Right lobe of liver (tissue), 4 donors: ENCODE results near the gene MTSS2.

Experiments used
- POLR2A ChIP-seq: fragments of 450-650 bp; IDR thresholded peaks from one replicate; pipeline ENCODE4 v1.6.1; 2017; ENCODE audit warnings: antibody characterized with exemption, mild to moderate bottlenecking
- TF ChIP-seq, protein P1 (sequence below), 4 donors: fragments of 200-600 bp in 3 of 4; fragments of 450-650 bp in 1 of 4; IDR thresholded peaks; one replicate each; pipeline versions ENCODE4 v1.5.1 to v1.8.0; 2016 to 2022; ENCODE audit warnings: antibody characterized with exemption in 4 of 4, mild to moderate bottlenecking in 2 of 4
- donor health status: DM: no; HTN: no; CAD: no.
- donor health status: DM: no; HTN: no; CAD: no.
- donor health status: DM: no; HTN: yes; CAD: no.

DNA sequence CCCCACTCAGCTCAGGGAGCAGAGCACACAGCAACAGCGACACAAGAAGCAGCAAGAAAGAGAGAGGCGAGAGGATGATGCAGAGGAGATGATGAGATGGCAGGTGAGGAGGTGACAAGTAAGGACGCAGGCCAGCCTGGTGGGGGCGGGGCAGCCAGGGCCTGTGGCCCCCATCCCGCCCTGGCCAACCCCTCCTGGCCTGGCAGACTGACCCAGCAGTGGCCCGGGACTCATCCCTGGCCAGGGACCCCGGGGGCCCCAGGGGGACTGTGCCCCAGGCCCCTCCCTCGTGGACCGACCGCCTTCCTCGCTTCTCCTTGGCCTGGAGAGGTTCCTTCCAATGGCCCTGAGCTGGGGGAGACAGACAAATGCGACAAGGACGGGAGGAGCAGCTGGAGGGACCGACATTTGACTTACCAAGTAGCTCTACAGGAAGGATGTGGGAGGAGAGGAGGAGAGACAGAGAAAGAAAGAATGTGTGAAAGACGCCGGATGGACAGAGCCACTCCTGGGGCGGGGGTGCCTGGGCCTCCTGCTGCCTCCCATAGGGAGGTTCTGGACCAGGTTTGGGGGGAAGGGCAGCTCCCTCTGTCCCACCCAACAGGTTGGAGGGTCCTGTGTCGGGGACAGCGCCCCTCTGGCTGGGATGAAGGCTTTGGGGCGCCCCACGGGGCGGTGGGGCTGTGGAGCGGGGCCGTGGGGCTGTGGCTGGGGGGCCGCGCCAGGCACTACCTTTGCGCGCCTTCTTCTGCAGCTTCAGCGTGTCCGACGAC, 6.8 kb downstream of the MTSS2 start:
- TF ChIP-seq, protein P1, sequence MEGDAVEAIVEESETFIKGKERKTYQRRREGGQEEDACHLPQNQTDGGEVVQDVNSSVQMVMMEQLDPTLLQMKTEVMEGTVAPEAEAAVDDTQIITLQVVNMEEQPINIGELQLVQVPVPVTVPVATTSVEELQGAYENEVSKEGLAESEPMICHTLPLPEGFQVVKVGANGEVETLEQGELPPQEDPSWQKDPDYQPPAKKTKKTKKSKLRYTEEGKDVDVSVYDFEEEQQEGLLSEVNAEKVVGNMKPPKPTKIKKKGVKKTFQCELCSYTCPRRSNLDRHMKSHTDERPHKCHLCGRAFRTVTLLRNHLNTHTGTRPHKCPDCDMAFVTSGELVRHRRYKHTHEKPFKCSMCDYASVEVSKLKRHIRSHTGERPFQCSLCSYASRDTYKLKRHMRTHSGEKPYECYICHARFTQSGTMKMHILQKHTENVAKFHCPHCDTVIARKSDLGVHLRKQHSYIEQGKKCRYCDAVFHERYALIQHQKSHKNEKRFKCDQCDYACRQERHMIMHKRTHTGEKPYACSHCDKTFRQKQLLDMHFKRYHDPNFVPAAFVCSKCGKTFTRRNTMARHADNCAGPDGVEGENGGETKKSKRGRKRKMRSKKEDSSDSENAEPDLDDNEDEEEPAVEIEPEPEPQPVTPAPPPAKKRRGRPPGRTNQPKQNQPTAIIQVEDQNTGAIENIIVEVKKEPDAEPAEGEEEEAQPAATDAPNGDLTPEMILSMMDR (IDR thresholded peaks at IDR 0.05) = no peak
- TF ChIP-seq POLR2A = no peak
